Ovary (tissue), 3 donors: ENCODE measurements around the gene LMF1.
"Not testable (repeated sequence)": the region's sequence is repeated elsewhere in the genome, so short reads cannot be mapped to it uniquely, and the experiment has no call there.

ENCODE experiments used
- CTCF ChIP-seq, 3 donors: fragments of 450-650 bp in 2 of 3; fragments of 200-600 bp in 1 of 3; IDR thresholded peaks; one replicate each; pipeline versions ENCODE4 v1.5.1 to v1.8.0; 2016 to 2022; ENCODE audit warnings: antibody characterized with exemption in 3 of 3, mild to moderate bottlenecking in 1 of 3
- EP300 ChIP-seq: sonication (generic); formaldehyde crosslinking; IDR thresholded peaks from one replicate; pipeline ENCODE4 v1.6.1; 2017; ENCODE audit warnings: antibody characterized with exemption
- donor health status: DM: no; HTN: no; CAD: no.

- not testable (repeated sequence) for TF ChIP-seq CTCF (IDR thresholded peaks at IDR 0.05); EP300
Measured at GRCh38 chr16:858971-859370, 111.8 kb downstream of the LMF1 start.
